ENCODE results near the gene DHX8.

The DHX8 gene

GRCh38 chr17:43547659-43548256 is 64.0 kb downstream of the DHX8 start:
- DNase-seq (ENCODE audit: low read depth in 2 of 2) = no peak

- DNase-seq (ENCODE audit: low read depth in 2 of 2) = no peak
Observed at GRCh38 chr17:43548689-43549379, 65.1 kb downstream of the DHX8 start.

- no peak for DNase-seq (ENCODE audit: low read depth in 2 of 2)
Observed at GRCh38 chr17:43549496-43549895, 65.7 kb downstream of the DHX8 start.

- DNase-seq (ENCODE audit: low read depth in 2 of 2) = no peak
Observed at GRCh38 chr17:43550754-43551153, 67.0 kb downstream of the DHX8 start.

- DNase-seq (ENCODE audit: low read depth in 2 of 2) = no peak
Observed at GRCh38 chr17:43552229-43552837, 68.6 kb downstream of the DHX8 start.

GRCh38 chr17:43553573-43553972 is 69.8 kb downstream of the DHX8 start:
- DNase-seq (ENCODE audit: low read depth in 2 of 2) = no peak

- DNase-seq (ENCODE audit: low read depth in 2 of 2) = no peak
Observed at GRCh38 chr17:43554857-43555256, 71.1 kb downstream of the DHX8 start.

GRCh38 chr17:43556292-43556691 is 72.5 kb downstream of the DHX8 start:
- no peak for DNase-seq (ENCODE audit: low read depth in 2 of 2)

- DNase-seq (ENCODE audit: low read depth in 2 of 2) = no peak
Observed at GRCh38 chr17:43558805-43559160, 75.0 kb downstream of the DHX8 start.

- DNase-seq (ENCODE audit: low read depth in 2 of 2) = no peak
Observed at GRCh38 chr17:43559161-43559816, 75.5 kb downstream of the DHX8 start.

GRCh38 chr17:43560461-43561427 is 77.0 kb downstream of the DHX8 start:
- no peak for DNase-seq (ENCODE audit: low read depth in 2 of 2)

GRCh38 chr17:43562679-43563599 is 79.2 kb downstream of the DHX8 start:
- DNase-seq (ENCODE audit: low read depth in 2 of 2) = no peak

GRCh38 chr17:43563600-43564594 is 80.1 kb downstream of the DHX8 start:
- DNase-seq (ENCODE audit: low read depth in 2 of 2) = no peak

GRCh38 chr17:43568506-43569082 is 84.8 kb downstream of the DHX8 start:
- DNase-seq (ENCODE audit: low read depth in 2 of 2) = no peak

GRCh38 chr17:43570518-43570928 is 86.7 kb downstream of the DHX8 start:
- DNase-seq (ENCODE audit: low read depth in 2 of 2) = no peak

GRCh38 chr17:43572368-43572980 is 88.7 kb downstream of the DHX8 start:
- no peak for DNase-seq (ENCODE audit: low read depth in 2 of 2)

GRCh38 chr17:43573579-43574321 is 90.0 kb downstream of the DHX8 start:
- no peak for DNase-seq (ENCODE audit: low read depth in 2 of 2)

GRCh38 chr17:43574348-43574747 is 90.6 kb downstream of the DHX8 start:
- no peak for DNase-seq (ENCODE audit: low read depth in 2 of 2)
